DOHH2 (cell line): ENCODE data around the gene RAB20.

ENCODE experiments used
- EZH2phosphoT487 ChIP-seq: fragments of 200-600 bp; sonication (generic); IDR thresholded peaks from 2 replicates; pipeline ENCODE4 v1.6.1; 2017; ENCODE audit warnings: borderline replicate concordance, mild to moderate bottlenecking, antibody characterized with exemption, low read length, moderate library complexity, mixed read lengths
- TF ChIP-seq, protein P1 (sequence below): fragments of 200-600 bp; sonication (generic); IDR thresholded peaks from one replicate; pipeline ENCODE4 v1.5.1; 2014; ENCODE audit warnings: antibody characterized with exemption, mild to moderate bottlenecking, low read depth, low read length; ENCODE audit not compliant: poor library complexity, severe bottlenecking

DNA sequence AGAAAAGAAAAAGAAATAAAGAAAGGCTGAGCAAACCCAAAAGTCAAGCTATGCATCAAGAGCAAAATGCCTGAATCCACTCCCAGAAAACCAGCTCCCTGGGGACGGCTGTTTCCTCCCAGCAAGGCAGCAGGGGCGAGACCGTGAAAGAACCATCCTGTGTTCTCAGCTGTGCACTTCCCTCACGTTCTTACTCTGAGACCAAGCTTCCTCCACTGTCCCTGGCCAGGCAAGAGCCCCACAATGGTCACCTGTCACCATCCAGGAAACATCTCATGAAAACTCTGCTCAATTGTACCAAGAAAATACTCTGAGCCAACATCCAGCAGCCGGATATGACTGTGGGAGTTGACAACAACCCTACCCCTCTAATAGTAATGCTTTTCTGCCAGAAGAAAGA is 22.9 kb downstream of the RAB20 start:
- TF ChIP-seq, protein P1, sequence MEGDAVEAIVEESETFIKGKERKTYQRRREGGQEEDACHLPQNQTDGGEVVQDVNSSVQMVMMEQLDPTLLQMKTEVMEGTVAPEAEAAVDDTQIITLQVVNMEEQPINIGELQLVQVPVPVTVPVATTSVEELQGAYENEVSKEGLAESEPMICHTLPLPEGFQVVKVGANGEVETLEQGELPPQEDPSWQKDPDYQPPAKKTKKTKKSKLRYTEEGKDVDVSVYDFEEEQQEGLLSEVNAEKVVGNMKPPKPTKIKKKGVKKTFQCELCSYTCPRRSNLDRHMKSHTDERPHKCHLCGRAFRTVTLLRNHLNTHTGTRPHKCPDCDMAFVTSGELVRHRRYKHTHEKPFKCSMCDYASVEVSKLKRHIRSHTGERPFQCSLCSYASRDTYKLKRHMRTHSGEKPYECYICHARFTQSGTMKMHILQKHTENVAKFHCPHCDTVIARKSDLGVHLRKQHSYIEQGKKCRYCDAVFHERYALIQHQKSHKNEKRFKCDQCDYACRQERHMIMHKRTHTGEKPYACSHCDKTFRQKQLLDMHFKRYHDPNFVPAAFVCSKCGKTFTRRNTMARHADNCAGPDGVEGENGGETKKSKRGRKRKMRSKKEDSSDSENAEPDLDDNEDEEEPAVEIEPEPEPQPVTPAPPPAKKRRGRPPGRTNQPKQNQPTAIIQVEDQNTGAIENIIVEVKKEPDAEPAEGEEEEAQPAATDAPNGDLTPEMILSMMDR, result no peak
- TF ChIP-seq EZH2phosphoT487, result no peak
